ENCODE measurements around the gene UBXN6. TPM values are rescaled to one million over a fixed set of nuclear protein-coding genes. Genes with fewer than 3 reads are reported as not detected.
A peak's percentile ranks its signal among the peaks of the same experiment; 100 is the strongest.

UBXN6 gene
- polyA plus RNA-seq, 2 of the 4 experiments (the other 2 are of a cell fraction) = 23.0 to 31.6 TPM

GRCh38 chr19:4439243-4439642, 18.4 kb downstream of the UBXN6 start (continued):
- TF ChIP-seq, protein P1, sequence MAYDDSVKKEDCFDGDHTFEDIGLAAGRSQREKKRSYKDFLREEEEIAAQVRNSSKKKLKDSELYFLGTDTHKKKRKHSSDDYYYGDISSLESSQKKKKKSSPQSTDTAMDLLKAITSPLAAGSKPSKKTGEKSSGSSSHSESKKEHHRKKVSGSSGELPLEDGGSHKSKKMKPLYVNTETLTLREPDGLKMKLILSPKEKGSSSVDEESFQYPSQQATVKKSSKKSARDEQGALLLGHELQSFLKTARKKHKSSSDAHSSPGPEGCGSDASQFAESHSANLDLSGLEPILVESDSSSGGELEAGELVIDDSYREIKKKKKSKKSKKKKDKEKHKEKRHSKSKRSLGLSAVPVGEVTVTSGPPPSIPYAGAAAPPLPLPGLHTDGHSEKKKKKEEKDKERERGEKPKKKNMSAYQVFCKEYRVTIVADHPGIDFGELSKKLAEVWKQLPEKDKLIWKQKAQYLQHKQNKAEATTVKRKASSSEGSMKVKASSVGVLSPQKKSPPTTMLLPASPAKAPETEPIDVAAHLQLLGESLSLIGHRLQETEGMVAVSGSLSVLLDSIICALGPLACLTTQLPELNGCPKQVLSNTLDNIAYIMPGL (CRISPR knock-in tag; IDR thresholded peaks at IDR 0.05; ENCODE audit: borderline replicate concordance) = no peak
- TF ChIP-seq TP53 (CRISPR knock-in tag; IDR thresholded peaks at IDR 0.05) = no peak

GRCh38 chr19:4437103-4437502, 20.5 kb downstream of the UBXN6 start:
- POLR2A ChIA-PET = no interaction called here

GRCh38 chr19:4436231-4436630, 21.4 kb downstream of the UBXN6 start:
- Histone ChIP-seq H3K4me3 (no peak overlapping the region), H3K27ac (no peak overlapping the region), H3K4me1 (no peaks in the 10 kb centered on the region), H3K4me2 (no peak overlapping the region), H3K9me3 (no peaks in the 10 kb centered on the region)
- no peak for FAIRE-seq
- TF ChIP-seq NPAS2 (CRISPR knock-in tag; IDR thresholded peaks at IDR 0.05; ENCODE audit: borderline replicate concordance) (no peak), RFX5 (IDR thresholded peaks at IDR 0.05) (no peak), MAFK (IDR thresholded peaks at IDR 0.05; ENCODE audit: partially characterized antibody) (no peak), FOSB (CRISPR knock-in tag; IDR thresholded peaks at IDR 0.05) (no peak), SREBF2 (IDR thresholded peaks at IDR 0.05) (no peak), TFCP2L1 (CRISPR knock-in tag; IDR thresholded peaks at IDR 0.05) (no peak), MAZ (IDR thresholded peaks at IDR 0.05; ENCODE audit: borderline replicate concordance, low read depth, low read length) (no peak)
- TF ChIP-seq, protein P2, sequence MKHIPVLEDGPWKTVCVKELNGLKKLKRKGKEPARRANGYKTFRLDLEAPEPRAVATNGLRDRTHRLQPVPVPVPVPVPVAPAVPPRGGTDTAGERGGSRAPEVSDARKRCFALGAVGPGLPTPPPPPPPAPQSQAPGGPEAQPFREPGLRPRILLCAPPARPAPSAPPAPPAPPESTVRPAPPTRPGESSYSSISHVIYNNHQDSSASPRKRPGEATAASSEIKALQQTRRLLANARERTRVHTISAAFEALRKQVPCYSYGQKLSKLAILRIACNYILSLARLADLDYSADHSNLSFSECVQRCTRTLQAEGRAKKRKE (CRISPR knock-in tag; IDR thresholded peaks at IDR 0.05; ENCODE audit: low read depth) = no peak
- no peak for DNase-seq (ENCODE audit: low read depth in 1 of 2, low spot score in 1 of 2)
- WGBS (ENCODE audit: missing lambda C conversion rate) = 93% methylated on average over 4 of the region's 7 CpGs
- peak; percentile 13 to 18; a peak in 2 of 6 replicates for ATAC-seq
- CTCF ChIA-PET = interaction anchor here (1.6 kb wide), 1 partner anchor 19 kb away, joined by 3 read pairs; no protein-coding TSS in a partner anchor
- POLR2A ChIA-PET = no interaction called here

More at GRCh38 chr19:4437103-4437502, 20.5 kb downstream of the UBXN6 start:
- FAIRE-seq = no peak
- CTCF ChIA-PET = interaction anchor here (0.6 kb wide), 1 partner anchor 37 kb away, joined by 4 read pairs; the partner anchor contains the start of gene SH3GL1
- no peaks in the 10 kb centered on the region for H3K4me1 ChIP-seq
- no peak for TF ChIP-seq NR3C1 (IDR thresholded peaks at IDR 0.05)
- no peak for TF ChIP-seq ZC3H11A (IDR thresholded peaks at IDR 0.05)
- TF ChIP-seq NFE2L2 (conservative IDR thresholded peaks at IDR 0.05; ENCODE audit: low read length) = no peak
- TF ChIP-seq KDM5A (IDR thresholded peaks at IDR 0.05) = no peak
- TF ChIP-seq BCL3 (IDR thresholded peaks at IDR 0.05) = no peak
- TF ChIP-seq FOXS1 (CRISPR knock-in tag; IDR thresholded peaks at IDR 0.05) = no peak
- no peak for TF ChIP-seq HOXB5 (CRISPR knock-in tag; IDR thresholded peaks at IDR 0.05)
- TF ChIP-seq EP300 (IDR thresholded peaks at IDR 0.05) = no peak
- no peak for TF ChIP-seq TFCP2L1 (CRISPR knock-in tag; IDR thresholded peaks at IDR 0.05)
- no peak for TF ChIP-seq MYC (IDR thresholded peaks at IDR 0.05; ENCODE audit: borderline replicate concordance, low read length)
- no peak for TF ChIP-seq ESRRA (IDR thresholded peaks at IDR 0.05; ENCODE audit: borderline replicate concordance, low read length)
- no peak for TF ChIP-seq GATA3 (IDR thresholded peaks at IDR 0.05; ENCODE audit: borderline replicate concordance)
- TF ChIP-seq POLR2AphosphoS2 (conservative IDR thresholded peaks at IDR 0.05; ENCODE audit: low read length) = no peak
- TF ChIP-seq CHD4 (IDR thresholded peaks at IDR 0.05; ENCODE audit: borderline replicate concordance) = no peak
- TF ChIP-seq RNF2 (IDR thresholded peaks at IDR 0.05; ENCODE audit: borderline replicate concordance, low read depth) = no peak
- TF ChIP-seq, protein P3, sequence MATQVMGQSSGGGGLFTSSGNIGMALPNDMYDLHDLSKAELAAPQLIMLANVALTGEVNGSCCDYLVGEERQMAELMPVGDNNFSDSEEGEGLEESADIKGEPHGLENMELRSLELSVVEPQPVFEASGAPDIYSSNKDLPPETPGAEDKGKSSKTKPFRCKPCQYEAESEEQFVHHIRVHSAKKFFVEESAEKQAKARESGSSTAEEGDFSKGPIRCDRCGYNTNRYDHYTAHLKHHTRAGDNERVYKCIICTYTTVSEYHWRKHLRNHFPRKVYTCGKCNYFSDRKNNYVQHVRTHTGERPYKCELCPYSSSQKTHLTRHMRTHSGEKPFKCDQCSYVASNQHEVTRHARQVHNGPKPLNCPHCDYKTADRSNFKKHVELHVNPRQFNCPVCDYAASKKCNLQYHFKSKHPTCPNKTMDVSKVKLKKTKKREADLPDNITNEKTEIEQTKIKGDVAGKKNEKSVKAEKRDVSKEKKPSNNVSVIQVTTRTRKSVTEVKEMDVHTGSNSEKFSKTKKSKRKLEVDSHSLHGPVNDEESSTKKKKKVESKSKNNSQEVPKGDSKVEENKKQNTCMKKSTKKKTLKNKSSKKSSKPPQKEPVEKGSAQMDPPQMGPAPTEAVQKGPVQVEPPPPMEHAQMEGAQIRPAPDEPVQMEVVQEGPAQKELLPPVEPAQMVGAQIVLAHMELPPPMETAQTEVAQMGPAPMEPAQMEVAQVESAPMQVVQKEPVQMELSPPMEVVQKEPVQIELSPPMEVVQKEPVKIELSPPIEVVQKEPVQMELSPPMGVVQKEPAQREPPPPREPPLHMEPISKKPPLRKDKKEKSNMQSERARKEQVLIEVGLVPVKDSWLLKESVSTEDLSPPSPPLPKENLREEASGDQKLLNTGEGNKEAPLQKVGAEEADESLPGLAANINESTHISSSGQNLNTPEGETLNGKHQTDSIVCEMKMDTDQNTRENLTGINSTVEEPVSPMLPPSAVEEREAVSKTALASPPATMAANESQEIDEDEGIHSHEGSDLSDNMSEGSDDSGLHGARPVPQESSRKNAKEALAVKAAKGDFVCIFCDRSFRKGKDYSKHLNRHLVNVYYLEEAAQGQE (IDR thresholded peaks at IDR 0.05) = no peak
- H3K9me3 ChIP-seq = no peaks in the 10 kb centered on the region
- WGBS (ENCODE audit: missing lambda C conversion rate) = 92% methylated on average over 9 of the region's 10 CpGs
- H3K4me3 ChIP-seq = no peak overlapping the region
- DNase-seq (ENCODE audit: low read depth in 1 of 2, low spot score in 1 of 2) = no peak
- ATAC-seq = no peak
- H3K4me2 ChIP-seq = no peak overlapping the region
- H3K27ac ChIP-seq = no peak overlapping the region
